HG02970 (cell line): ENCODE measurements around the gene TMEM179B.
"Not testable (repeated sequence)": the region's sequence is repeated elsewhere in the genome, so short reads cannot be mapped to it uniquely, and the experiment has no call there.

Experiments
- ATAC-seq: cut with Tn5 transposase; IDR thresholded peaks from one replicate; pipeline ENCODE4 v1.9.1; 2021; ENCODE audit warnings: mild to moderate bottlenecking, moderate library complexity, moderate number of reproducible peaks; ENCODE audit not compliant: unreplicated experiment, low FRiP score

Gene TMEM179B

DNA sequence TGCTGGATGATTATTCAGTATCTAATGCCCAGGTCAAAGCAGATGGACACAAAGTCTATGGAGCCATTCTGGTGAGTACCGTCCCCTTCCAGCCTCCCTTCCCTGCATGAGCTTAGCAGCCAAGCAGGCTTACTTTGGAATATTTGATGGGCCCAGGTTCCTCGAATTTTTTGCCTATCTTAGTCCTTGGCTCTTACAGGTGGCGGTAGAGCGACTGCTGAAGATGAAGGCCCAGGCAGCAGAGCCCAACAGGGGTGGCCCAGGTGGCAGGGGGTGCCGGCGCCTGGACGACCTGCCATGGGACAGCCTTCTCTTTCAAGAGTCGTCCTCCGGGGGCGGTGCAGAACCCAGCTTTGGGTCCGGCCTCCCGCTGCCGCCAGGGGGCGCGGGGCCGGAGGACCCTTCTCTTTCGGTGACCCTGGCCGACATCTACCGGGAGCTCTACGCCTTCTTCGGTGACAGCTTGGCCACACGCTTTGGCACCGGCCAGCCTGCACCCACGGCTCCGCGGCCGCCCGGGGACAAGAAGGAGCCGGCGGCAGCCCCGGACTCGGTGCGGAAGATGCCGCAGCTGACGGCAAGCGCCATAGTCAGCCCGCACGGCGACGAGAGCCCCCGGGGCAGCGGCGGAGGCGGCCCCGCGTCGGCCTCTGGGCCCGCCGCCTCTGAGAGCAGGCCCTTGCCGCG is 741 bp upstream of the TMEM179B start:
- ATAC-seq, result peak; percentile 56

DNA sequence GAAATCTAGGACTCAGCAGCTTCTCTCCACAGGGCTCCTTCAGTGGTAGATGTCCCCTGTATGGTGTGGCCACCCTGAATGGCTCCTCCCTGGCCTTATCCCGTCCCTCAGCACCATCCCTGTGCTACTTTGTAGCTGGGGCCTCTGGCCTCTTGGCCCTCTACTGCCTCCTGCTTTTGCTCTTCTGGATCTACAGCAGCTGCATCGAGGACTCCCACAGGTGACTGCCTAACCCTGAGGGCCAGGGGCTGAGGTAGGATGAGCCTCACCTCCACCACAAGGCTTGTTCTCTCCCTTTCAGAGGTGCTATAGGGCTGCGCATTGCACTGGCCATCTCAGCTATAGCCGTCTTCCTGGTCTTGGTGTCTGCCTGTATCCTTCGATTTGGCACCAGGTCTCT is 1.8 kb downstream of the TMEM179B start:
- ATAC-seq, result no peak

DNA sequence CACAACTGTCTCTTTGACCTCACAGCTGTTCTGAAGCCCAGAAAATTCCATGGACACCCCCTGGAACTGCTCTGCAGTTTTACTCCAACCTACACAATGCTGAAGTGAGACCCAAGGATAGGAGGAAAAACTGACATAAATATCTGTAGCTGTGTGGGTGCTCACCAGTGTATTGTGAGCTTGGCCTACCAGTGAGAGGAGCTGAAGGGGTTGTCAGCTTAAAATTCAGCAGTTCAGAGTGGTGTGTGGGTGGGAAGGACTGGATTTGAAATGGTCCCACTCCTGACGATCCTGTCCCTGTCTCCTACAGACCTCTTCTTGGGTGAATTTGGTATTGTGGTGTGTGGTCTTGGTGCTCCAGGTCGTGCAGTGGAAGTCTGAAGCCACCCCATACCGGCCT is 2.4 kb downstream of the TMEM179B start:
- no peak for ATAC-seq

DNA sequence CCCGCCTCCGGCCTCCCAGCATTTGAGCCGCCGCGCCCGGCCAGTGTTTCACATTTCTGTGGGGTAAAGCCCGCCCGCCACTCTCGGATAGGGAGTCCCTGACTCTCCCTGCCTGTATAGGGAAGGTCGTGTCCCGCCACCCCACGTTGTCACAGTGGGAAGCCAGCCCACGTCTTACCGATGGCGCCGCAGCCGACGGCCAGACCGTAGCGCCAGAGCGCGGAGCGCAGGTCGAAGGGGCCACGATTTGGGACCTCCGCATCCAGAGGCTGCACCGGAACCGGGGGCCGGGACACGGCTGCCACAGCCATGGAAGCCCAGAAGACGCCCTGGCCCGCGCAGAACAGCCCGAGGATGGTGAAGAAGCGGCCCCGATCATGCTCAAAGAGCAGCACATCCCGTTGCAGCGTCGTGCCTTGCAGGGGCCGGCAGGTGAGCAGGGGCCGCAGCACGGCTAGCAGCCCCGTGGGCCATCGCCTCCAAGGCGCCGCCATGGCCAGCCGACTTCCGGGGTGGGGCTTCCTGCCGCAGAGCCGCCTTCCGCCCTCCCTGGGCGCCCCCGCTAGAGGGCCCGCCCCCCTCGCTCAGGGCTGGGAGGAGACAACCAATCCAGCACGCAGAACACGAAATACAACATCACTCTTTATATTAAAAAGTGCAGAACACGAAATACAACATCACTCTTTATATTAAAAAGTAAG is 4.4 kb downstream of the TMEM179B start, which contains the start of gene TMEM223:
TSS of gene TMEM223 (minus strand) at position 506 of the 701 bp plus-strand sequence. CDS start at position 494, 12 bp downstream.
- ATAC-seq, result no peak

DNA sequence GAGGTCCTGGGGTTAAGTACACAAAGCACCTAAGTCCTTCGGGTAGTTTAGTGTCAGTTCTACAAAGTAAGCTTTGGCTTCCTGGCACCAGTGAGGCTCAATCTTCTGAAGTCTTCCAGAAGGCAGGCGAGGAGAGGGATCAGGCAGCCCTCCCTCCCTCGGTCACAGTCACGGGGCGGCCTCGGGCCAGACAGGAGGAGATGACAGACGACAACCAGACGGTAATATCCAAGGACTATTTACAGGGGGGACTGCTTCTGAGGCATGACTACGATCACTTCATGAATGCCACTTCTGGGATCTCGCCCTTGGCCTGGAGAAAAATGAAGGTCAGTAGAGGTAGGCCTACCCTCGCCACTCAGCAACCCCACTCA is 5.0 kb downstream of the TMEM179B start:
- ATAC-seq, result no peak

DNA sequence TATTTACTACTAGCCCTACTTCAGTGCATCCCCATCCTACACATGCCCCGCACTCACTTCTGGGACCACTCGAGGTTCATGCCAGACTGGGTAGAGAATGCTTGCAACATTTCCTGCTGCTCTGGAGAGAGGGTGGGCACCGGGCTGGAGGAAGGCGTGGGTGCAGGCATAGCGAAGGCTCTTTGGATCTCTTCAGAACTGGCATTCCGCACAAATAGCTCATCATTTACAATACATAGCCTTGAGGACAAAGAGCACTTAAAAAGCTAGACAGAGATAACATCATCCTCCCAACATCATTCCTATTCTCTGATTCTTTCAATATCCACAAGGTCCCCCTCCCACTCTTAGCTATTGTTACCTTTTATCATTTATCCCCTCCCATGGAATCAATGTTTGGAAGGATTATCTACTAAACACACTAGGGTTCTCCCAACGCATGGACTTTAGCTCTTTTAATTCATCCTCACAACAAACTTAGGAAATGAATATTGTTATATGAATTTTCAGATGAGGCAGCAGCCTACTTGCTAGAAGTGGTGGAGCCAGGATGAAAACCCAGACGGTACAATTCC is 7.1 kb downstream of the TMEM179B start:
- ATAC-seq, result no peak

DNA sequence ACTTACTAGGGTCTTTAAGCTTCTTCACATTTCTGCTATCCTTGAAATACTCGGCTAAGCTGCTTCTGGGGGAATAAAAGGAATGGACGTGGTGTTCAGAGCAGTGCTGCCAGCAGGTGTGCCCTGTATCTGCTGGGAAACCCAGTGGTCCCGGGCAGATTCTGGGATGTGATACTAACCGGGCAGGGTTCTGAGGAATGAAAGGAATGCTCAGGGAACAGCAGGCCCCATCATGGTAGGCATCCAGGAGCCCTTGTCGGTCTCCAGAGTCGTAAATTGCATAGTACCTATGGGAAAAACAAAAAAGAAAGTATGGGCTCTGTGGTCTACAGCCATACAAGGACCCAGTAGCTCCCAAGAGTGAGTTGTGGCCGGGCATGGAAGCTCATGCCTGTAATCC is 9.1 kb downstream of the TMEM179B start:
- no peak for ATAC-seq

DNA sequence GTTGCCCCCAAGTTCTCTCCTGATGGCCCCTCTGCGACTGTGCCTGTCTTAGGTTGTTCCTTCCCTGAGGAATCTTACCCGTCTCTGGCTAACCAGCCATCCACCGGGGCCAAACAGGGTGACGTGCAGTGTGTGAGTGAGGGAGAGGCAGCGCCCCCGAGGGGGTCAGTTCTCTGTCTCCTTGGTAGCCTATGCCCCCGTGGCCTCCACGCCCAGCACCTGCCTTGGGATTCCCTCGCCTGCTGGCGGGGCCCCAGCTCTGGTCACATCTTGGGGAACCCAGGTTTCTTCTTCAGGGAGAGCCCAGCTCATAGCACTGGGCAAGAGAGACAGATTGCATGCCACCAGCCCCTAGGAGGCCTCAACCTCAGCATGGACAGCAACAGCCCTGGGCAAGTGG is 12.3 kb downstream of the TMEM179B start:
- ATAC-seq, result no peak

DNA sequence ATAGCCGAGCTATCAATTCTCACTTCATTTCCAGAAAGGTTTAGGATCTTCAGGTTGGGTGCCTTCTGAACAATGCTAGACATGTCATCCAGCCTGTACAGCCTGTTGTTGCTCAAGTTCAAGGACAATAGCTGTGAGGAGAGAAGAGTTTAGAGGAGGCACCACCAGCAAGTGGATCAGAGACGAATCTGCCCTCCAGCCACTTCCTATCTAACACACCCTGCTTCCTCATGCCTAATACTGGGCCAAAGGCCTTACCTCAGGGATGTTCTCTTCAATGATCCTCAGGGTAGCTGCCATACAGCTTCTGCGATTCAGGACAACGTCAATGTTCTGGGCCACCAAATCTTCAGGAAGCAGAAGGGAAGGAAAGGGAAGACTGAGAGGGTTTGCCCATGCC is 13.9 kb downstream of the TMEM179B start:
- ATAC-seq, result no peak

DNA sequence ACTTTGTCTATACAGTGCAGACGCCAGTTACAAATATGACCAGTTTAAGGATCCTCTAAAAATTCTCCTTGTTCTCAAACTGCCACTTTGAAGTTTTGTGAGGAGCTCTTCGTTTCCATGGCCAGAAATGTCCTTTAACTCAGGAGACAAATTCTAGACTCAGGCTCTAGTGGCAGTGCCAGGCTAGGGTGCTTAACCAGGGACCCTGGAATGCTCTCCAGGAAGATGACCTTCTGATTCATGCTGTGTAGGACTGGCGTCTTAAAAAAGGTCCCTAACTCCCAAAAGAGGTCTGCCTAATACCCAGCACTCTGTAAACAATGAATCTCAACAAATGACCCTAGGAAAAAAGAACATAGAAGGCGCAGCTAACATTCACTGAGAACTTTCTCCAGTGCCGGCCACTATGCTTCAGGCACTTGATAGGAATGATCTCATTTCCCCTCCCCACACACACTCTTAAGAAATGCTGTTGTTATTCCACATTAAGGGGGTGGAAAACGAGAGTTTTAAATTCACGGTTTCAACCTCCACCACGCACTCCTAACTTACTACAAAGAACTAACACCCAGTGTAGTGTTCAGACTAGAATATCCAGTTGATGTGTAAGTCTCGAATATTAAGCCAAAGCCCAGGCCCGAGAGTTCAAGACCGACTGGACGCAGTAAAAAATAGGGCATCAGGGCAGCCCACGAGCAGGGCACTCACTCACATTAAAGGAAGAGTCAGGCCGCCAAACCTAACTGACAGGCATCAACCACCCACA is 17.3 kb downstream of the TMEM179B start:
- ATAC-seq, result no peak

DNA sequence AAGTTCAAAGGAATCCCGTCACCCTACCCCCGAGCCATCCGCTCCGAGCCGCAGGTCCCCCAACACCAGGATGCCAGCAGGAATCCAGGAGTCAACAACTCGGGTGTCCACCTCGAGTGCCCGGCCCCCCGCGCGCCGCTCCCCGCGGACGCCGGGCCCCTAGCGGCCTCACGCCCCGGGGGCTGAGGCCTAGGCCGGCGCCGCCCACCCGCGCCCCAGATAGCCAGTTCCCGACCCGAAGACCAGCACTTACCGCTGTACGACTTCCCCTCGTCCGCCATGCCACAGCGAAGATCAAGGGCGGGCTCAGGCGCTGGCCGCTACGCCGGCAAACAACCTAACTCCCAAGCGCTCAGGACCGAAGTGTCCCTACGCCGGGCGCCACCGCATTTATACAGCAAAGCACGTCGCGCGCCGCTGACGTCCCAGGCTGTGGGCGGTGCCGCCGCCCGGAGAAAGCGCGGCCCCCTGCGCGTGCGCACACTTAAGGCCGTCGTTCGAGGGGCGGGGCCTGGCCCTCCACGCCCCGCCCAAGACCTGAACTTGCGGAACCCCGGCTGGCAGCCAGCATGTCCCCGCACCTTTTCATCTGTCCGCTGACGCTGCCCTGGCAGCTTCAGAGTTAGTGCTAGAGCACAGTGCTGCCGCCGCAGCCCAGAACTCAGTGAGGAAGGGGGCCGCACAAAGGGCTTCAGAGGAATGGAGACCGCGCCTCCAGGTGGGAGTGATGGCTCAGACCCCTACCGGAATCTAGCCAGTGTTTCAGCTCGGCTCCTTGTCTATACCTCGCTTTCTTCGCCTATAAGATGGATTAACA is 18.1 kb downstream of the TMEM179B start, which contains the start of gene NXF1:
TSS of gene NXF1 (minus strand) at position 365 of the 817 bp plus-strand sequence. CDS start at position 281, 84 bp downstream.
- ATAC-seq, result peak; percentile 92

DNA sequence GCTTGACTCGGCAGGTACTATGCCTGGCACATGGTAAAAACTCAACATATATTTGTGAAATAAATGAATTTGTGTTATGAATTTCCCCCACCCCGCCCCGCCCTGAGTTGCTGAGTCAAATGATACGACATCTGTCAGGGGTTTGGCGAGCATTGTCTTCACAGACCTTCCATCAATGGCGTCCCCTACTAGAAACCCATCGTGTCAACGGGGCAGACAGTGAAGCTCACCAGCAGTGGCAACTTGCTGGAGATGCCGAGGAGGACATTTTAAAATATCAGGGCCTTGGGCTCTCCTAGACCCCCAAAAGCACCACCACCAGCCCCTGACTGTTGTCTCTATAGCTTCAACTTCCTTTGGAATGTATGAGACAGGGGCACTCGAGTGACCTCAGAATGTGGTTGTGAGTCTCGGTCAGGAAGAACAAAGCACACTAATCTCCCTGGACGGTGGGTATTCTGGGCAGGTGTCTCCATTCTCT is 18.8 kb downstream of the TMEM179B start:
- peak; percentile 3 for ATAC-seq

DNA sequence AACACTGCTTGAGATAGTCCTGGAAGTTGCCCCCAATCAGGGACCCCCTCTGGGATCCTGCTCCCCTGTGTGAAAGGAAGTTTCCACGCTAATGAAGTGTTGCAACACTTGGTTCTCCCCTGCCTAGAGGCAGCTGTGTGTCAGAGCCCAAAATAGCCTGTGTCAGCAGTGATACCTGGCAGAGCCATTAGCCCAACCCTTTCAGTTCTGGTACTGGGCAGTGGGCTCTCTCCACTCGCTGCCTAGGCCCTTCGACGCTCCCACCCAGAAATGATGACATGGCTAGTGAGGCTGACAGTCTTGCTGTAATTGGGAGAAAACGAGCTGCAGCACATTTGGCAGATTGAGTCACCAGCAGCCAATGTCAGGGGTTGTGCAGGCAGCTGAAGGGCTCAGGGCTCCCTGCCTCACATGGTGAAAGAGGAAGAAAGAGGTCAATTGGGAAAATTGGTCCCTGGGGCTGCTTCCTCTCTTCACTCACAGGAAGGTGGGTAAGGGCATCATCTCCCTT is 19.5 kb downstream of the TMEM179B start:
- no peak for ATAC-seq

DNA sequence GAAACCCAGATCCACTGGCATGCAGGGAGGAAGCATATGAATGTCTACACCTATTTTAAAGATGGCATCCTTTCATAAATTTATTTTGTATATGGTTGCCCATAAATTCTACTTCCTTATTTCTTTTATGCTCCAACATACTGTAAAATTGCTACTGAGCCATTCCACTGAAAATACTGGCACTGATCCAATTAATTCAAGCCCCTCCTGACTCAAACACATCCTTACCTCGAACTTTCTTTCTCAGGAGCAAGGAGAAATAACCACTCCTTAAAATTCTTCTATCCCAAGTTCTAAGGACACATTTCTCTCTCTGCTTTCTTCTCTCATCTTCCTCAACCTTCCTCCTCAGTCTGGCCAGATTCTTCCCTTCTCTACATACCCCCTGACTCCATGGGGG is 23.5 kb downstream of the TMEM179B start:
- no peak for ATAC-seq

DNA sequence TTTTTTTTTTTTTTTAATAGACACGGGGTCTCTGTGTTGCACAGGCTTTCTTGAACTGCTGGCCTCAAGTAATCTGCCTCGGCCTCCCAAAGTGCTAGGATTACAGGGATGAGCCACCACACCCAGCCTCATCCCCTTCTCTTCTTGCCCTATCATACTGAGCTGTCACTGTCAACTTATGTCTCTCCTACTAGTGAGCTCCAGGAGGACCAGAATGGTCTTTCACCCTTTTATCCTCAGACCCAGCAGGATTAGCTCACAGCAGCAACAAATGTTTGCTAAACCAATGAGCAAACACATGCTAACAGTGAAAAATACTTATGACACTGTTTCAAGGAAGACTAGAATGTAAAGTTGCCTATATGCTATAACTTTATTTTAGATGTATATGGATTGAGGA is 24.5 kb downstream of the TMEM179B start:
- ATAC-seq, result no peak

DNA sequence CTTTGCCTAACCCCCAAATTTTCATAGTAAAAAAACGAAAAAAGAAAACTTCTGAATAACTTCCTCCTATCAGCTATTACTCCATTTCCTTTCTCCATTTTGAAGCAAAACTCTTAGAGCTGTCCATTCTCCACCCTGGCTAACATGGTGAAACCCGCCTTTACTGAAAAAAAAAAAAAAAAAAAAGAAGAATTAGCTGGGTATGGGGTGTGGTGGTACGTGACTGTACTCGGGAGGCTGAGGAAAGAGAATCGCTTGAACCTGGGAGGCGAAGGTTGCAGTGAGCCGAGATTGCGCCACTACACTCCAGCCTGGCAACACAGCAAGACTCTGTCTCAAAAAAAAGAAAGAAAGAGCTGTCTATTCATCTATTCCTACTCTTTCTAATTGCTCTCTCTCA is 29.4 kb downstream of the TMEM179B start:
- no peak for ATAC-seq

DNA sequence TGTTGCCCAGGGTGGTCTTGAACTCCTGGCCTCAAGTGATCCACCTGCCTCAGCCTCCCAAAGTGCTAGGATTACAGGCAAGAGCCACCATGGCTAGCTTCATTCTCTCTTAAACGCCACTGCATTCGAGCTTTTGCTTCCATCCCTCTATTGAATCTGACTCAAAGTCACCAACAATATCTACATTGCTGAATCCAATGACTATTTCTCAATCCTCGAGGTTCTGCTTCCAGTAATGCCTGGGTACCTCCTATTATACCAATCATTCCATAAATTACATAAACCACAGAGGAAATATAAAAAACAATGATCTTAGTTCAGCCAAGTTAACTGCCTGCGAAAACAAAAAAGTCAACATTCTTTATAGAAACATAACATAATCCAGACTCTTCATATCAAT is 29.9 kb downstream of the TMEM179B start:
- ATAC-seq, result no peak

DNA sequence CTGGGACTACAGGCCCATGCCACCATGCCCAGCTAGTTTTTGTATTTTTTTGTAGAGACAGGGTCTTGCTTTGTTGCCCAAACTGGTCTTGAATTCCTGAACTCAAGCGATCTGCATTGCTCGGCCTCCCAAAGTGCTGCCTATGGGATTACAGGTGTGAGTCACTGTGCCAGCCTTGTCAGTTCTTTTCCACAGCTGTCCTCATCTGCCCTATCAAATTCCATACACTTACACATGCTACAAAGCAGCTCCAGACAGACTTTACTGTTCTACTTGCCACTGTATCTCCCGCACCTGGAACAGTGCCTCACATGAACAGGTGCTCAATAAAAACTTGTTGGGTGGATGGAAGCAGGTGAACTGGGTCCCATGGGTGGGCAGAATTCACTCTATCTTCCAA is 36.5 kb downstream of the TMEM179B start:
- ATAC-seq, result no peak

DNA sequence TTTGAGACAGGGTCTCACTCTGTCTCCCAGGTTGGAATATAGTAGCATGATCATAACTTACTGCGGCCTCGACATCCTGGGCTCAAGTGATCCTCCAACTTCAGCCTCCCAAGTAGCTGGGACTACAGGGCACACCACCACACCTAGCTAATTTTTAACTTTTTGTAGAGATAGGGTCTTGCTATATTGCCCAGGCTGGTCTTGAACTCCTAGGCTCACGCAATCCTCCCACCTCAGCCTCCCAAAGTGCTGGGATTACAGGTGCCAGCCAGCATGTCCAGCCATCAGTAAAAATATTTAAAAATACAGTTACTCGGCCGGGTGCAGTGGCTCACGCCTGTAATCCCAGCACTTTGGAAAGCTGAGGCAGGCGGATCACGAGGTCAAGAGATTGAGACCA is 40.9 kb downstream of the TMEM179B start:
- not testable (repeated sequence) for ATAC-seq
